MM.1S (cell line): Measurements from ENCODE around the gene ADGRG4.

ENCODE experiments used
- CTCF ChIP-seq: fragments of 300-600 bp; sonication (generic); IDR thresholded peaks from 2 replicates; pipeline ENCODE4 v1.5.1; 2016; ENCODE audit warnings: antibody characterized with exemption, low read length, mixed read lengths
- EZH2 ChIP-seq: fragments of 300-600 bp; sonication (generic); optimal IDR thresholded peaks from 2 replicates; pipeline ENCODE3; 2017; ENCODE audit warnings: low read depth, mild to moderate bottlenecking, antibody characterized with exemption, low read length, mixed read lengths
- EZH2phosphoT487 ChIP-seq: fragments of 300-600 bp; sonication (generic); IDR thresholded peaks from 2 replicates; pipeline ENCODE4 v1.6.1; 2018; ENCODE audit warnings: antibody characterized with exemption, low read length

GRCh38 chrX:136310411-136310810 is 9.6 kb downstream of the ADGRG4 start:
- TF ChIP-seq CTCF = no peak
- no peak for TF ChIP-seq EZH2phosphoT487
- TF ChIP-seq EZH2 = no peak
